ENCODE data around the gene C2orf68.
"Not testable (repeated sequence)": the region's sequence is repeated elsewhere in the genome, so short reads cannot be mapped to it uniquely, and the experiment has no call there.

The C2orf68 gene

GRCh38 chr2:85611705-85612587 lies at the start of gene C2orf68:
Gene C2orf68 (minus strand): TSS chr2:85612066. CDS start chr2:85611984, 82 bp downstream.
- DNase-seq (ENCODE audit: low spot score): peak; percentile 84

GRCh38 chr2:85661139-85661858 lies 49.4 kb upstream of the C2orf68 start:
- no peak for DNase-seq (ENCODE audit: low spot score)

- no peak for DNase-seq (ENCODE audit: low spot score)
Observed at GRCh38 chr2:85660725-85661124, 48.9 kb upstream of the C2orf68 start.

GRCh38 chr2:85660301-85660700 lies 48.4 kb upstream of the C2orf68 start:
- DNase-seq (ENCODE audit: low spot score): not testable (repeated sequence)

- DNase-seq (ENCODE audit: low spot score): no peak
Observed at GRCh38 chr2:85659324-85659981, 47.6 kb upstream of the C2orf68 start.

GRCh38 chr2:85657399-85657798 lies 45.5 kb upstream of the C2orf68 start:
- DNase-seq (ENCODE audit: low spot score): not testable (repeated sequence)

GRCh38 chr2:85656468-85656867 lies 44.6 kb upstream of the C2orf68 start:
- no peak for DNase-seq (ENCODE audit: low spot score)

GRCh38 chr2:85655961-85656417 lies 44.1 kb upstream of the C2orf68 start:
- DNase-seq (ENCODE audit: low spot score): no peak

- DNase-seq (ENCODE audit: low spot score): peak; percentile 67
Observed at GRCh38 chr2:85653996-85654395, 42.1 kb upstream of the C2orf68 start.

GRCh38 chr2:85652056-85652455 lies 40.2 kb upstream of the C2orf68 start:
- DNase-seq (ENCODE audit: low spot score): no peak

- DNase-seq (ENCODE audit: low spot score): no peak
Observed at GRCh38 chr2:85651097-85651496, 39.2 kb upstream of the C2orf68 start.

- no peak for DNase-seq (ENCODE audit: low spot score)
Observed at GRCh38 chr2:85650456-85650855, 38.6 kb upstream of the C2orf68 start.

- no peak for DNase-seq (ENCODE audit: low spot score)
Observed at GRCh38 chr2:85649201-85650190, 37.6 kb upstream of the C2orf68 start.

- peak; percentile 34 for DNase-seq (ENCODE audit: low spot score)
Observed at GRCh38 chr2:85648619-85649018, 36.8 kb upstream of the C2orf68 start.

GRCh38 chr2:85647823-85648526 lies 36.1 kb upstream of the C2orf68 start:
- peak; percentile 40 for DNase-seq (ENCODE audit: low spot score)

- no peak for DNase-seq (ENCODE audit: low spot score)
Observed at GRCh38 chr2:85646166-85646565, 34.3 kb upstream of the C2orf68 start.

- DNase-seq (ENCODE audit: low spot score): no peak
Observed at GRCh38 chr2:85644909-85645308, 33.0 kb upstream of the C2orf68 start.

- no peak for DNase-seq (ENCODE audit: low spot score)
Observed at GRCh38 chr2:85642725-85643124, 30.9 kb upstream of the C2orf68 start.

- DNase-seq (ENCODE audit: low spot score): no peak
Observed at GRCh38 chr2:85635636-85636035, 23.8 kb upstream of the C2orf68 start.

- DNase-seq (ENCODE audit: low spot score): no peak
Observed at GRCh38 chr2:85635011-85635410, 23.1 kb upstream of the C2orf68 start.

GRCh38 chr2:85631316-85631715 lies 19.4 kb upstream of the C2orf68 start:
- no peak for DNase-seq (ENCODE audit: low spot score)

Data from pons (tissue), 1 donor.